Stimulated activated CD4-positive, alpha-beta T cell treated with anti-CD3 and anti-CD28 coated beads, Interleukin-4, amount 100 ng/mL, for 24 hours (primary cell): ENCODE results near the gene HOXC11.

Experiments used
- DNase-seq: peaks from one replicate; pipeline ENCODE4 v3.0.0-alpha.2; 2020

Gene HOXC11

GRCh38 chr12:54026640-54027441, 53.9 kb downstream of the HOXC11 start:
- no peak for DNase-seq
